HG02610 (cell line): ENCODE results near the gene FADS6.
"Not testable (repeated sequence)": the region's sequence is repeated elsewhere in the genome, so short reads cannot be mapped to it uniquely, and the experiment has no call there.

ENCODE experiments used
- ATAC-seq: cut with Tn5 transposase; IDR thresholded peaks from one replicate; pipeline ENCODE4 v1.9.1; 2021; ENCODE audit warnings: mild to moderate bottlenecking, moderate library complexity; ENCODE audit not compliant: unreplicated experiment

The FADS6 gene

GRCh38 chr17:74921026-74921681, 27.7 kb upstream of the FADS6 start:
- no peak for ATAC-seq

DNA sequence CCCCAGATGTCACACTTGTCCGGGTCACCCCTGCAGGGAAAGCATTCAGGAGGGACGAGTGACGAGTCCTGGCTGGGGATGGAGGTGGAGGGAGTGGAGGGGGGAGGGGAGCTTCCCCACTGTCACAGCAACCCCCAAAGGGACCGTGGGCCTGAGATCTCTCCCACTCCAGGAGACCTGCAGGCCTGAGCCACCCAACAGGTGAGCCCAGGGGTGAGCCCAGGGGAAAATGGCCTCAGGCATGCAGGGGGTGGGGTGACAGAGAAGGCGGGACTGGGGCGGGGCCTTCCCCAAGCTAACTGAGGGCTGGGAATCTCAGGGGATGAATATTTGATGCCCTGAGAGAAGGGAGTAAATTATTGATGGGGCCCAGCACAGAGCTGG, 27.2 kb upstream of the FADS6 start:
- ATAC-seq = no peak

GRCh38 chr17:74920306-74920620, 26.8 kb upstream of the FADS6 start:
- no peak for ATAC-seq

DNA sequence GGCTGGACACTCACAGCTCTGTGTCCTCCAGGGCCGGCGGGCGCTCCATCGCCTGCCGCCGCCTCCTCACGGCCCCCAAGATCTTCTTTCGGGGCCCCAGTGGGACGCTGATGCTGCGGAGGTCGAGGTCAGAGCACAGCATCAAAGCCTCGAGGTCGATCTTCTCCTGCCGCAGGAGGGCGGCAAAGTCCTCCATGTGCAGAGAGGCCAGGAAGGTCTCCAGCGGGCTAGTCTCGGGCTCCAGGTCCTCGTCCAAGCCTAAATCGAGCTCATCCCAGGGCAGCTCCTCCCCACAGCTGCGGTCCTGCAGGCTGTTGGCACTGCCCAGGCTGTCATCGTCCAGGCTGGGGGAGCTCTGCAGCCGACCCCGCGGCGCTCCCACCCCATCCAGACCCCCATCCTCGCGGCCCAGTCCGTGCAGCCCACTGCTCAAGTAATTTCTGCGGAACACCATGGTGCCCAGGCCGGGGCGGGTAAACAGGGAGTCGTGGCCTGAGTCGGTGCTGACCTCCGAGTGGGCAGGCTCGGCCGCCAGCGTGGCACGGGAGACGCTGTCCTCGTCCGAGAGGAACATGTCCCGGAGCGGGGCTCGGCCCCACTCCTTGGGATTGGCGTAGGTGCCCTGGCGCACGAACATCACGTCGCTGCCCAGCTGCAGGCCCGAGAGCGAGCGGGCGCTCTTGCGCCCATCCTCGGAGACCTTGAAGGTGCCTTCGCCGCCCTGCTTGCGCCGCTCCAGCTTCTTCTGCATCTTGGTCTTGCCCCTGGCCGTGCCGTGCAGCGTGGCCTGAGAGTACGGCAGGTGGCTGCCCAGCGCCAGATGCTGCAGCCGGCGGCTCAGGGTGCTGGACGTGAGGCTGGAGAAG, 26.2 kb upstream of the FADS6 start:
- no peak for ATAC-seq

DNA sequence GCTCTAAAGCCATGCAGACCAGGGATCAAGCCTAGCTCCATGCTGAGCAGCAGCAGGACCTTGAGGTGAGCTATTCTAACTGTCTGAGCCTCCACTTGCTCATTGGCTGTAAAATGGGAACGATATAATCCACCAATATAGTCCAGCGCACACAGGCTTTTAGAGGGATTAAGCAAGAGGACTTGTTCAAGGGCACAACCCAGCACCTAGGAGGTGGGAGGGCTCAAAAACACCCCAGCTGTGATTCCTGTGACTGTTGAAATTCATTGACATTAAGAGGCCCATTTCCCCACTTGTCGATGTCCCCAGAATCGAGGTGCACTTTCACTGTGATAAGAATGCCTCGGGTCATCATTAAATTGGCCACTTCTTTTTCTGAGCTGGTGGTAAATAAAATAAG, 25.5 kb upstream of the FADS6 start:
- ATAC-seq = no peak

- ATAC-seq = no peak
Observed at GRCh38 chr17:74917430-74917829, 24.0 kb upstream of the FADS6 start.

GRCh38 chr17:74916851-74917199, 23.4 kb upstream of the FADS6 start:
- ATAC-seq = no peak

DNA sequence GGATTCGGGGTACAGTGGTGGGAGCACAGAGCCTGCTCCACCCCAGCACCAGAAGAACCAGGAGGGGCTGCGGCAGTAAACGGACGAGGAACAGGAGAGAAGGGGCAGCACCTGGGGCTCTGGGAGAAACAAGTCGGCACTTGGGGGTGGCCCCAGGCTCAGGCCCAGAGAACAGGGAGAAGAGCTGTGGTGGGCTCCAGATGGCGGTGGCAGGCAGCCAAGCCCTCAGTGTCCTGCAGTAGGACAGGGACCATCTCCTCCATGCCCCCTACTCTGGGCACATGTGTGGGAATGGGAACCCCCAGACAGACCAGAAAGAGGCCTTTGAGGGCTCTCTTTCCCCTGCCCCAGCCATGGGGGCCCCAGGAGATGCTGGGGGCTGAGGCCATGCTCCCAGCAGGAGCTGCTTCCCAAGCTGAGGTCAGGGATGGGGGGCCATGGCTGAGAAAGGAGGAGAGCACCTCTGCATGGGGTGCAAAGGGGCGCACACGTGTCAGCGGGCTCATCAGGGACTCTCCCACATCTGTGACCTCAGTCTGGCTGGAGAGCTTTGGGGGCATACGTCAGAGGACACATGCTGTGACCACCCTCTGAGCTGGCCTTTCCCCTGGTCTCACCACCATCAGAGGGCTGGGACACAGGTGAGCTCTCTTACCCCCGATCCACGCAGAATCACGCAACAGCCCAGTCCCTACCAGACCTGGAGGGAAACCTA, 22.9 kb upstream of the FADS6 start:
- no peak for ATAC-seq

- not testable (repeated sequence) for ATAC-seq
Observed at GRCh38 chr17:74911423-74911822, 18.0 kb upstream of the FADS6 start.

DNA sequence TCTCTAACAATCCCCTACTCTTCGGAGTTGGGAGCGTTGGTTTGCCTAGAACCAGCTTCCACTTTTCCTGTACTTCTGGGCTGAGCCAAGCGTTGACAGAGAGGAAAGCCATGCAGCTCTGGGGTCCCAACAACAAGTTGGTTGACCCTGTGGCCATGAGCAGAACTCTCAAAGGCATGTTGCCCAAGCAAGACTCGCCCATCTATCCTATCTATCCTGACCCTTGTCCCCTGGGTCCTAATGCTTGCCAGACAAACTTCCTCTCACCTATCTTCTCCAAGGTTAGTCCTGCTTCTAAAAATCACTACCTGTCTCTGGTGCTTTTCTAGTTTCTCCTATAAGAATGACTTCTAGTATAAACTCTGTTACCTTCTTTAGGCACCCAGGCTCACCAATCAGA, 15.7 kb upstream of the FADS6 start:
- ATAC-seq = not testable (repeated sequence)

DNA sequence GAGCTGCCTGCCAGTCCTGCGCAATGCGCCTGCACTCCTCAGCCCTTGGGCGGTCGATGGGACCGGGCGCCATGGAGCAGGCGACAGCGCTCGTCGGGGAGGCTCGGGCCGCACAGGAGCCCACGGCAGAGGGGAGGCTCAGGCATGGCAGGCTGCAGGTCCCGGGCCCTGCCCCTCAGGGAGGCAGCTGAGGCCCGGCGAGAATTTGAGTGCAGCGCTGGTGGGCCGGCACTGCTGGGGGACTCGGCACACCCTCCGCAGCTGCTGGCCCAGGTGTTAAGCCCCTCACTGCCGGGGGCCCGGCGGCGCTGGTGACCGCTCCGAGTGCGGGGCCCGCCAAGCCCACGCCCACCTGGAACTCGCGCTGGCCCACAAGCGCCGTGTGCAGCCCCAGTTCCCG, 13.6 kb upstream of the FADS6 start:
- no peak for ATAC-seq

GRCh38 chr17:74906214-74906793, 12.9 kb upstream of the FADS6 start:
- not testable (repeated sequence) for ATAC-seq

DNA sequence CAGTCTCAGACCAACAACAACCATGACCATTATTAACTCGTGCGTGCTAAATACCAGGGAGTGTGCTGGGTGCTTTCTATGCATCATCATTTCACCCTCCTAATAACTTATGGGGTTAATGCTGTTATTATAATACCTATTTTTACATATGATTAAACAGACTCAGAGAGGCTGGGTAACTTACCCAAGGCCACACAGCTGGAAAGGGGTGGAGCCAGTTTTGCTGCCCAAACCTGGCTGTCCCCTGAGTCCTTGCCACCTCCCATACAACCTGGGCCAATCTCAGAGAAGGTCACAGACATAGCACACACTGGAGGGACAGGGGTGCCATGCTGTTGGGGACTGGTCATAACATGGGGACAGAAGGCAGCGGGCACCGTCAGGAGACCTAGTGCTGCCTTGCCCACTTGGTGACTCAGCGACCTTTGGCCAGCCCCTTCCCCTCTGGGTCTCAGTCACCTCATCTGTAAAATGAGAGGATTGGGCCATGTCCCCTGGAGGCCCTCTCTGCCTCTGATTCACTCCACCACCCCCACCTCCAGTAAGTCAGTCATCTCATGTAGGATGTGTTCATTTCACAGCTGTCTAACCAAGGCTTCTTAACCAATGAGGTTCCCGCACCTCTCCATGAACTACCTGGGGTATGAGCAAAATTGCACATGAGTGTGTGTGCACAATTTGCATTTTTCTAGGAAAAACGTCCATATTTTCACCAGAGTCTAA, 11.4 kb upstream of the FADS6 start:
- no peak for ATAC-seq

DNA sequence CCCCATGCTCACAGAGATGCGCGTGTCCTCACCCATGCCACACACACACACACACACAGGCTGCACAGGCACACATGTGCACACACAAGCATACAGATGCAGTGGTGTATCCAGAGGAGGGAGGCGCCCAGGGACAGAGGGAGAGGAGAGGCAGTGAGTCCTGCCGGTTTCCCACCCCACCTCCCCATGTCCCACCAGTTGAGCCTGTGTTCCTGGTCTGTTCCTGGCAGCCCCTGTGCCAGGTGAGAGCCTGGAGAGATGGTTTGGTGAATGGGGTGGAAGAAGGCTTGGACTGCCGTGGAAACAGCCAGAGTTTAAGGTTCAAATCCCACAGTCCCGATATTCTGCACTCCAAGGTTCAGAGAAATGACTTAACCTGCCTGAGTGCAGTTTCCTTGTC, 10.2 kb upstream of the FADS6 start:
- ATAC-seq = no peak

DNA sequence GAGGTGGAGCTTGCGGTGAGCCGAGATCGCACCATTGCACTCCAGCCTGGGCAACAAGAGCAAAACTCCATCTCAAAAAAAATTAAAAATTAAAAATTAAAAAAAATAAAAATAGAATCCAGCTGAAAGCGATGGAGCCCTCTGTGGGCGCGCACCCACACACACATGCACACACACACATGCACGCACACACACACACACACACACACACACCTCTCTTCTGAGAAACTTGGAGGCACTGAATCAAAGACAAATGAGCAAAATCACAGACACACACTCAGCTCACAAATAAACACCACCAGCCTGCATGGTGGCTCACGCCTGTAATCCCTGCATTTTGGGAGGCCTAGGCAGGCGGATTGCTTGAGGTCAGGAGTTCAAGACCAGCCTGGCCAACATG, 9.6 kb upstream of the FADS6 start:
- no peak for ATAC-seq

DNA sequence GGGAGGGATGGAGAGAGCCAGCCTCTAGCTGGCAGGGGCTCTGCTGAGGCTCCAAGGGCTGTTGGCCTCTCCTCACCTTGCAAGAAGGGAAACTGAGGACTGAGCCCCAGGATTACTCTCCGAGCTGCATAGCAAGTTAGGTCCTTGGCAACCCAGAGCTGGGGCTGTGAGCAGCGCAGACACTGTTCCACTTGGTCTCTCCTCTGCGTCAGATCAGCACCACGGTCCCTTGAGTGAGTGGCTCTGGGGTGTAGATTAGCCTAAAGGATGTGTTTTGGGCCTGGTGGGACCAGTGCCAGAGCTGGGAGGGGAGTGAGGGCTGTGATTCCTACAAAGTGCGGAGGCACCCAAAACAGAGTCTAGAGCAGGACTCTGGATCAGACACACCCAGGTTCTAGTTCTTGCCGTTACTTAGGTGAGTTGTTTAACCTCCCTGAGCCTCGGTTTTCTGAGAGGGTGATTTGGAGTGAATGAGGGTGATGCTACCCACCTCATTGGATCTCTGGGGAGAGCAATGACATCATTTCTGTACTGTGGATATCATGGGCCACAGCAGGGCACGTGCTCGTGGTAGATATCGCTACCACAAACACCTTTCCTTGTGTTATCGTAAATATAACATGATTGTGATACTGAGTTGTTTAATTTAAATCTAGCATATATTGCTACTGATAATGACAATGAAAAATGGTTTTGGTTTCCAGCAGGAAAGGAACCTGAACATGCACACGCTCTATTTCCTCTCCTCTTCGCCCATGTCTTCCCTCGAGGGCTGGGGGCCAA, 8.1 kb upstream of the FADS6 start:
- ATAC-seq = no peak

DNA sequence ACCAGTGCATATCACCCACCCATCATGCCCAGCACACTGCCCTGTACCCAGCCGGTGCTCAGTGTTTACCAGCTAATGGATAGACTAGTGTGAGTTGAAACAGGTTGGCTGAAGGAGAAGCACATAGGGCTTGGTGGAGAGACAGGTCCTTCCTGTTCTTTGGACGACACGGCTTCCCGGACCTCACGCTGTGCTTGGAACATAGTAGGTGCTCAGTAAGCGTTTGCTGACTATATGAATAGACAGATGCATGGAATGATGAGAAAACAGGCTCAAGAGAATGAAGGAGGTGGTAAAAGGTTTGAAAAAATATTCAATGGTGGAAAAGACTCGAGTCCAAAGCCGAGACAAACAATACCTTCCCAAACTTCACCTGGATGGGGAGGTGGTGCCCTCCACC, 6.8 kb upstream of the FADS6 start:
- ATAC-seq = no peak

GRCh38 chr17:74898376-74898946, 5.0 kb upstream of the FADS6 start:
- ATAC-seq = no peak

DNA sequence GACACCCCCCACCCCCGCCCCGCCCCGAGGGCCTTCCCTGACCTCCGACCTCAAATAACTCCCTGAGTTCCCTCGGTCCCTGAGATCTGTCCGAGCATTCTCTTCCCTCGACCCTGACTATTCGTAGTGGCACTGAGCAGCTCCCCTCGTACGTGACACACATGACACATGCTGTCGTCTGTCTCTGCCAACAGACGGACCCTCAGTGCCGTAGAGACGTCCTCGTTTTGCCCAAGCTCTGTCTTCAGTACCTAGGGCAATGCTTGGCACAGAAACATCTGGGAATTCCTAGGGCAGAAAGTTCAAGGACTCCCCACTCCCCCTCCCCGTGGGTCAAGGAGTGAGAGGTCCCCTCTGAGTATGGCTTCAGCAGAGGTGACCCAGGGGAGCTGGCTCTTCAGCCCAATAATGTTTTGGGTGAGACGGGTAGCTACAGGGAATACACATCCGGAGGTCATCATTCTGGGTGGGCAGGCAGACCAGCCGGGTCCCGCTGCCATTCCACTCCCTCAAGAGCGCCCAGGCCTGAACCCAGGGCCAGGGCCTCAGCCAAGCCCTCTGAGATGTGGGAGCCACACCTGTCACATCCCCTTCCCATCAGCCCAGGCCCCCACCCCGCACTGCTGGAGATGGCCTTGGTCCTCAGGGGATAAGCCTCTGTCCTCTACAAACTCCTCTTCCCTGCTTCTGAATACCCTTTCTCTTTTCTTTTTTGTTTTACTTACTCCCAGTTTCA, 671 bp upstream of the FADS6 start:
- no peak for ATAC-seq
